Fibroblast of the aortic adventitia (primary cell): ENCODE data around the gene ECE1. TPM values are rescaled to one million over a fixed set of nuclear protein-coding genes. Genes with fewer than 3 reads are reported as not detected.

ENCODE experiments used
- DNase-seq: peaks from one replicate; pipeline ENCODE4 v3.0.0-alpha.2; 2010; ENCODE audit warnings: low read depth
- H3K4me3 ChIP-seq: 2 replicates; pipeline ENCODE4 v1.5.1; 2011; ENCODE audit warnings: low read depth, mild to moderate bottlenecking, control low read depth, low read length, moderate library complexity
- CTCF ChIP-seq: IDR thresholded peaks from 2 replicates; pipeline ENCODE4 v1.5.1; 2011; ENCODE audit warnings: mild to moderate bottlenecking, low read length, control low read depth, inconsistent platforms; ENCODE audit not compliant: insufficient read depth
- total RNA-seq: library from RNA; depleted of rRNA; stranded (reverse); fragments of >200 nt; gene quantifications from 2 replicates; pipeline ENCODE4 v1.2.3, GENCODE V29; 2012; ENCODE audit warnings: low replicate concordance

Gene ECE1
- total RNA-seq, 1 donor: 90.4 TPM

GRCh38 chr1:21337010-21337437 is 46.8 kb upstream of the ECE1 start:
- no peak for DNase-seq
- no peak overlapping the region for H3K4me3 ChIP-seq
- no peak for TF ChIP-seq CTCF

GRCh38 chr1:21335750-21336224 is 45.5 kb upstream of the ECE1 start:
- TF ChIP-seq CTCF: no peak
- DNase-seq: no peak
- H3K4me3 ChIP-seq: no peak overlapping the region

GRCh38 chr1:21335088-21335691 is 44.9 kb upstream of the ECE1 start:
- DNase-seq: no peak
- H3K4me3 ChIP-seq: peak overlapping the region; percentile 31
- no peak for TF ChIP-seq CTCF

GRCh38 chr1:21334214-21335087 is 44.2 kb upstream of the ECE1 start:
- peak; percentile 81 for TF ChIP-seq CTCF
- peak overlapping the region; percentile 31 for H3K4me3 ChIP-seq
- peak; percentile 60 for DNase-seq

- no peak for DNase-seq
- H3K4me3 ChIP-seq: no peak overlapping the region
- TF ChIP-seq CTCF: no peak
Observed at GRCh38 chr1:21333824-21334213, 43.6 kb upstream of the ECE1 start.

- TF ChIP-seq CTCF: no peak
- no peak overlapping the region for H3K4me3 ChIP-seq
- no peak for DNase-seq
Observed at GRCh38 chr1:21332554-21333311, 42.5 kb upstream of the ECE1 start.
